Measurements from ENCODE around the gene CNIH4. TPM values are rescaled to one million over a fixed set of nuclear protein-coding genes. Genes with fewer than 3 reads are reported as not detected.
"Not testable (repeated sequence)": the region's sequence is repeated elsewhere in the genome, so short reads cannot be mapped to it uniquely, and the experiment has no call there.

CNIH4 gene
- total and polyA plus RNA-seq, 4 donors = 11.9 to 40.2 (median 29.2) TPM

- H3K27ac ChIP-seq (ENCODE audit: low read depth in 1 of 2, low read length in 2 of 2) = no peak overlapping the region
Observed at GRCh38 chr1:224427346-224427745, 70.7 kb downstream of the CNIH4 start.

GRCh38 chr1:224428713-224429112 is 72.0 kb downstream of the CNIH4 start:
- H3K36me3 ChIP-seq (ENCODE audit: control insufficient read depth in 4 of 4, insufficient read depth in 3 of 4, low read depth in 1 of 4, low read length in 3 of 4) = peaks cover 5 to 16% (median 11%) of the 10 kb centered on the region in 4 donors
- H3K27ac ChIP-seq (ENCODE audit: low read depth in 1 of 2, low read length in 2 of 2) = not testable (repeated sequence)

More at GRCh38 chr1:224427346-224427745, 70.7 kb downstream of the CNIH4 start:
- DNase-seq (ENCODE audit: low spot score) = no peak
- Histone ChIP-seq H3K4me1 (ENCODE audit: control insufficient read depth in 4 of 4, insufficient read depth in 4 of 4, low read length in 3 of 4) (peaks cover 0 to 28% (median 21%) of the 10 kb centered on the region in 4 donors), H3K9me3 (ENCODE audit: control insufficient read depth in 4 of 4, low read length in 3 of 4) (no peaks in the 10 kb centered on the region), H3K36me3 (ENCODE audit: control insufficient read depth in 4 of 4, insufficient read depth in 3 of 4, low read depth in 1 of 4, low read length in 3 of 4) (peaks cover 6 to 28% (median 24%) of the 10 kb centered on the region in 4 donors), H3K9ac (ENCODE audit: low read depth in 1 of 2, low read length in 2 of 2) (no peak overlapping the region), H3K27me3 (ENCODE audit: control insufficient read depth in 4 of 4, insufficient read depth in 4 of 4, low read length in 3 of 4) (no peaks in the 10 kb centered on the region), H3K4me3 (ENCODE audit: low read depth in 1 of 3, low read length in 3 of 3) (no peak overlapping the region)
- no peak for TF ChIP-seq FOXA1 (IDR thresholded peaks at IDR 0.05)
- no peak for TF ChIP-seq ZBTB33 (IDR thresholded peaks at IDR 0.05)
- no peak for TF ChIP-seq RXRA (IDR thresholded peaks at IDR 0.05)
- TF ChIP-seq SP1 (IDR thresholded peaks at IDR 0.05) = no peak
- no peak for TF ChIP-seq CTCF (IDR thresholded peaks at IDR 0.05; ENCODE audit: low read depth, low read length, missing input control)
- no peak for TF ChIP-seq FOXA2 (IDR thresholded peaks at IDR 0.05)
- TF ChIP-seq REST (IDR thresholded peaks at IDR 0.05) = no peak
- no peak for TF ChIP-seq RAD21 (IDR thresholded peaks at IDR 0.05)
- no peak for TF ChIP-seq YY1 (IDR thresholded peaks at IDR 0.05)
- no peak for TF ChIP-seq GABPA (IDR thresholded peaks at IDR 0.05 in 1 of 2, conservative IDR thresholded peaks at IDR 0.05 in 1 of 2)
- TF ChIP-seq HNF4G (IDR thresholded peaks at IDR 0.05) = no peak
- no peak for TF ChIP-seq ATF3 (IDR thresholded peaks at IDR 0.05)
- TF ChIP-seq JUND (IDR thresholded peaks at IDR 0.05) = no peak
- no peak for TF ChIP-seq MAX (IDR thresholded peaks at IDR 0.05)
- TF ChIP-seq EGR1 (IDR thresholded peaks at IDR 0.05; ENCODE audit: low read depth in 2 of 2) = no peak
- TF ChIP-seq TAF1 (conservative IDR thresholded peaks at IDR 0.05) = no peak
- no peak for TF ChIP-seq HNF4A (conservative IDR thresholded peaks at IDR 0.05)
- no peak for TF ChIP-seq NR2F2 (IDR thresholded peaks at IDR 0.05)
- WGBS = 96% methylated on average over 1 of the region's 1 CpG

More at GRCh38 chr1:224428713-224429112, 72.0 kb downstream of the CNIH4 start:
- H3K4me3 ChIP-seq (ENCODE audit: low read depth in 1 of 3, low read length in 3 of 3); H3K9ac ChIP-seq (ENCODE audit: low read depth in 1 of 2, low read length in 2 of 2); H3K9me3 ChIP-seq (ENCODE audit: control insufficient read depth in 4 of 4, low read length in 3 of 4); DNase-seq (ENCODE audit: low spot score); H3K27me3 ChIP-seq (ENCODE audit: control insufficient read depth in 4 of 4, insufficient read depth in 4 of 4, low read length in 3 of 4): not testable (repeated sequence)
- WGBS = 95% methylated on average over 7 of the region's 7 CpGs
- peaks cover 0 to 33% (median 29%) of the 10 kb centered on the region in 4 donors for H3K4me1 ChIP-seq (ENCODE audit: control insufficient read depth in 4 of 4, insufficient read depth in 4 of 4, low read length in 3 of 4)
